WTC11 (cell line): ENCODE data around the gene OSBPL6. TPM values are rescaled to one million over a fixed set of nuclear protein-coding genes. Genes with fewer than 3 reads are reported as not detected.

Experiments
- ATAC-seq: fragments of 200-7000 bp; cut with Tn5 transposase; 2 replicates; pipeline ENCODE4 v1.10.0; 2021; ENCODE audit warnings: mild to moderate bottlenecking, moderate library complexity
- CTCF ChIA-PET: fragments of 300-600 bp; sonication (Branson Sonifier 250); formaldehyde crosslinking; loops from one replicate; lab custom pipeline; 2021; ENCODE audit warnings: antibody characterized with exemption; lab: Charles Lee
- POLR2A ChIA-PET: fragments of 350-600 bp; sonication (Branson Sonifier 250); formaldehyde crosslinking; loops from one replicate; lab custom pipeline; 2021; ENCODE audit warnings: antibody characterized with exemption; lab: Charles Lee
- DNase-seq: peaks from one replicate; pipeline ENCODE4 v3.0.0; 2021; ENCODE audit warnings: low spot score
- H3K27ac Mint-ChIP-seq: 2 replicates; pipeline ENCODE4 v1.8.0; 2021; ENCODE audit warnings: mixed read lengths
- H3K27me3 Mint-ChIP-seq: 2 replicates; pipeline ENCODE4 v1.8.0; 2021; ENCODE audit warnings: low read depth, mild to moderate bottlenecking, moderate library complexity, mixed read lengths
- H3K36me3 Mint-ChIP-seq: 2 replicates; pipeline ENCODE4 v1.8.0; 2021; ENCODE audit warnings: mixed read lengths
- H3K4me1 Mint-ChIP-seq: 2 replicates; pipeline ENCODE4 v1.8.0; 2022; ENCODE audit warnings: mixed read lengths
- H3K4me3 Mint-ChIP-seq: 2 replicates; pipeline ENCODE4 v1.8.0; 2021; ENCODE audit warnings: mild to moderate bottlenecking, moderate library complexity, mixed read lengths
- H3K9me3 Mint-ChIP-seq: 2 replicates; pipeline ENCODE4 v1.8.0; 2021; ENCODE audit warnings: mixed read lengths
- CBFB ChIP-seq: sonication (generic); formaldehyde crosslinking; IDR thresholded peaks from 2 replicates; pipeline ENCODE4 v1.8.1; 2022; ENCODE audit warnings: mild to moderate bottlenecking, low read depth, missing genetic modification reagents
- CTCF ChIP-seq: fragments of 200-600 bp; IDR thresholded peaks from 2 replicates; pipeline ENCODE4 v1.8.0; 2022; ENCODE audit warnings: antibody characterized with exemption
- E2F5 ChIP-seq: sonication (generic); formaldehyde crosslinking; IDR thresholded peaks from 2 replicates; pipeline ENCODE4 v1.8.1; 2022; ENCODE audit warnings: mild to moderate bottlenecking, moderate library complexity, missing genetic modification reagents
- FOXJ3 ChIP-seq: sonication (generic); formaldehyde crosslinking; IDR thresholded peaks from 2 replicates; pipeline ENCODE4 v1.9.0; 2021; ENCODE audit warnings: missing genetic modification reagents, mild to moderate bottlenecking, borderline replicate concordance
- IRF2 ChIP-seq: sonication (generic); formaldehyde crosslinking; IDR thresholded peaks from 2 replicates; pipeline ENCODE4 v1.8.0; 2022; ENCODE audit warnings: low read depth, missing genetic modification reagents, borderline replicate concordance
- KAT7 ChIP-seq: sonication (generic); formaldehyde crosslinking; IDR thresholded peaks from 2 replicates; pipeline ENCODE4 v1.8.1; 2023; ENCODE audit warnings: missing genetic modification reagents, mild to moderate bottlenecking, borderline replicate concordance
- PRRX2 ChIP-seq: fragments of 250-450 bp; sonication (Bioruptor Pico); IDR thresholded peaks from 2 replicates; pipeline ENCODE4 v1.8.0; 2021; ENCODE audit warnings: mild to moderate bottlenecking
- ZBTB21 ChIP-seq: sonication (generic); formaldehyde crosslinking; IDR thresholded peaks from 2 replicates; pipeline ENCODE4 v1.8.1; 2023; ENCODE audit warnings: mild to moderate bottlenecking, missing genetic modification reagents, borderline replicate concordance
- ZNF138 ChIP-seq: sonication (generic); formaldehyde crosslinking; conservative IDR thresholded peaks from 2 replicates; pipeline ENCODE4 v1.8.1; 2022; ENCODE audit warnings: mild to moderate bottlenecking, moderate library complexity, missing genetic modification reagents
- total RNA-seq: library from RNA; stranded (reverse); gene quantifications from 3 replicates; pipeline ENCODE4 v1.2.3, GENCODE V29; 2021
- TF ChIP-seq, protein P1 (sequence below): sonication (generic); formaldehyde crosslinking; IDR thresholded peaks from 2 replicates; pipeline ENCODE4 v1.8.0; 2022; ENCODE audit warnings: mild to moderate bottlenecking, missing genetic modification reagents
- TF ChIP-seq, protein P2 (sequence below): sonication (generic); formaldehyde crosslinking; IDR thresholded peaks from 2 replicates; pipeline ENCODE4 v1.8.1; 2023; ENCODE audit warnings: mild to moderate bottlenecking, missing genetic modification reagents, moderate library complexity
- TF ChIP-seq, protein P3 (sequence below): sonication (generic); formaldehyde crosslinking; IDR thresholded peaks from 2 replicates; pipeline ENCODE4 v1.8.0; 2023; ENCODE audit warnings: missing genetic modification reagents, mild to moderate bottlenecking, borderline replicate concordance
- TF ChIP-seq, protein P4 (sequence below): fragments of 250-450 bp; sonication (Bioruptor Pico); IDR thresholded peaks from 2 replicates; pipeline ENCODE4 v2.1.2; 2022; ENCODE audit warnings: mild to moderate bottlenecking, moderate library complexity
- TF ChIP-seq, protein P5 (sequence below): sonication (generic); formaldehyde crosslinking; IDR thresholded peaks from 2 replicates; pipeline ENCODE4 v1.8.1; 2023; ENCODE audit warnings: mild to moderate bottlenecking, missing genetic modification reagents, borderline replicate concordance
- TF ChIP-seq, protein P6 (sequence below): sonication (generic); formaldehyde crosslinking; IDR thresholded peaks from 2 replicates; pipeline ENCODE4 v1.8.0; 2022; ENCODE audit warnings: missing genetic modification reagents

Gene OSBPL6
- total RNA-seq, 1 experiment from 2014 or later: 9.2 TPM

DNA sequence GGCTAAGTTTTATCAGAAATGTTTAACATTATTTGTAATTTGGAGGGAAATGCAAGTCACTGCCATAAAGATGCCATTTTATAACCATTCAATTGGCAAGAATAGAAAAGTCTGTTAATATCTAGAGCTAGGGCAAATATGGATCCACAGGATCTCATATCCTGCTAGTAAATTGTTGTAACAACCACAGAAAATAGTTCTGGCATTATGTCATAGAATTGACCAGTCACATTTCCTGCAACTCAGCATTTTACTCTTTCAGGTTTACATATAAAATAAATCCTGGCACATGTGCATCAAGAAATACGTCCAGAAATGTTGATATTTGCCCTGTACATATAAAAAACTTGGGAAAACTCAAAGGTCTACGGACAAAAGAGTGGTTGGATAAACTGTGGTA is 32.9 kb downstream of the OSBPL6 start:
- Mint-ChIP-seq H3K36me3 (no peaks in the 10 kb centered on the region), H3K4me1 (peaks cover 30% of the 10 kb centered on the region), H3K4me3 (no peak overlapping the region), H3K27me3 (peaks cover under 1% of the 10 kb centered on the region; the same call in 1 of the 2 replicates), H3K9me3 (peaks cover 5% of the 10 kb centered on the region; the same call in 1 of the 2 replicates), H3K27ac (no peak overlapping the region)
- no peak for DNase-seq
- POLR2A ChIA-PET: no interaction called here
- no peak for ATAC-seq
- CTCF ChIA-PET: no interaction called here
- TF ChIP-seq ZNF138 (no peak), KAT7 (CRISPR knock-in tag) (no peak), E2F5 (CRISPR knock-in tag) (no peak), CTCF (no peak), IRF2 (no peak), ZBTB21 (CRISPR knock-in tag) (no peak)

DNA sequence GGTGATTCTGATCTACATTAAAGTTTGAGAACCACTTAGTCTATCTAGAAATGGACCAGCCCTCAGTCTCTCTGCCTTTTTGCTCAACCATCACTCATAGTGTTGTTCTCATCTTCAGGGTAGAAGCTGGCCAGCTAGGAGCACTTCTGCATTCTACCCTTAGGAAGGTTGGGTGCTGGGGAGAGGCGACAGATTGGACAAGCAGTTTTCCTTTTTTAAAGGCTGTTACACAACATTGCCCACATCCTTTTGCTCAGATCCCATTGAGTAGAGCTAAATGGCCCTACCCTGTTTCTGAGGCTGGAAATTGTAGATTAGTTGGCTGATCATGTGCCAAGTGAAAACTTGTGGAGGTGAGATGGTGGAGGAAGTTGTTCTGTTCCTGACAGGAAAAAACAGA is 35.6 kb downstream of the OSBPL6 start:
- no peak overlapping the region for H3K27ac Mint-ChIP-seq
- H3K36me3 Mint-ChIP-seq: no peaks in the 10 kb centered on the region
- H3K9me3 Mint-ChIP-seq: peaks cover 5% of the 10 kb centered on the region; the same call in 1 of the 2 replicates
- peaks cover 23% of the 10 kb centered on the region for H3K4me1 Mint-ChIP-seq
- H3K4me3 Mint-ChIP-seq: no peak overlapping the region
- ChIA-PET POLR2A (no interaction called here), CTCF (interaction anchor here (0.5 kb wide), 1 partner anchor 81 kb away, joined by 4 read pairs; no protein-coding TSS in a partner anchor)
- DNase-seq: no peak
- ATAC-seq: no peak
- H3K27me3 Mint-ChIP-seq: no peaks in the 10 kb centered on the region
- TF ChIP-seq, protein P1, sequence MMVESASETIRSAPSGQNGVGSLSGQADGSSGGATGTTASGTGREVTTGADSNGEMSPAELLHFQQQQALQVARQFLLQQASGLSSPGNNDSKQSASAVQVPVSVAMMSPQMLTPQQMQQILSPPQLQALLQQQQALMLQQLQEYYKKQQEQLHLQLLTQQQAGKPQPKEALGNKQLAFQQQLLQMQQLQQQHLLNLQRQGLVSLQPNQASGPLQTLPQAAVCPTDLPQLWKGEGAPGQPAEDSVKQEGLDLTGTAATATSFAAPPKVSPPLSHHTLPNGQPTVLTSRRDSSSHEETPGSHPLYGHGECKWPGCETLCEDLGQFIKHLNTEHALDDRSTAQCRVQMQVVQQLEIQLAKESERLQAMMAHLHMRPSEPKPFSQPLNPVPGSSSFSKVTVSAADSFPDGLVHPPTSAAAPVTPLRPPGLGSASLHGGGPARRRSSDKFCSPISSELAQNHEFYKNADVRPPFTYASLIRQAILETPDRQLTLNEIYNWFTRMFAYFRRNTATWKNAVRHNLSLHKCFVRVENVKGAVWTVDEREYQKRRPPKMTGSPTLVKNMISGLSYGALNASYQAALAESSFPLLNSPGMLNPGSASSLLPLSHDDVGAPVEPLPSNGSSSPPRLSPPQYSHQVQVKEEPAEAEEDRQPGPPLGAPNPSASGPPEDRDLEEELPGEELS (CRISPR knock-in tag): no peak
- TF ChIP-seq, protein P2, sequence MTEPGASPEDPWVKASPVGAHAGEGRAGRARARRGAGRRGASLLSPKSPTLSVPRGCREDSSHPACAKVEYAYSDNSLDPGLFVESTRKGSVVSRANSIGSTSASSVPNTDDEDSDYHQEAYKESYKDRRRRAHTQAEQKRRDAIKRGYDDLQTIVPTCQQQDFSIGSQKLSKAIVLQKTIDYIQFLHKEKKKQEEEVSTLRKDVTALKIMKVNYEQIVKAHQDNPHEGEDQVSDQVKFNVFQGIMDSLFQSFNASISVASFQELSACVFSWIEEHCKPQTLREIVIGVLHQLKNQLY (CRISPR knock-in tag): no peak
- no peak for TF ChIP-seq CBFB (CRISPR knock-in tag)
- TF ChIP-seq, protein P3, sequence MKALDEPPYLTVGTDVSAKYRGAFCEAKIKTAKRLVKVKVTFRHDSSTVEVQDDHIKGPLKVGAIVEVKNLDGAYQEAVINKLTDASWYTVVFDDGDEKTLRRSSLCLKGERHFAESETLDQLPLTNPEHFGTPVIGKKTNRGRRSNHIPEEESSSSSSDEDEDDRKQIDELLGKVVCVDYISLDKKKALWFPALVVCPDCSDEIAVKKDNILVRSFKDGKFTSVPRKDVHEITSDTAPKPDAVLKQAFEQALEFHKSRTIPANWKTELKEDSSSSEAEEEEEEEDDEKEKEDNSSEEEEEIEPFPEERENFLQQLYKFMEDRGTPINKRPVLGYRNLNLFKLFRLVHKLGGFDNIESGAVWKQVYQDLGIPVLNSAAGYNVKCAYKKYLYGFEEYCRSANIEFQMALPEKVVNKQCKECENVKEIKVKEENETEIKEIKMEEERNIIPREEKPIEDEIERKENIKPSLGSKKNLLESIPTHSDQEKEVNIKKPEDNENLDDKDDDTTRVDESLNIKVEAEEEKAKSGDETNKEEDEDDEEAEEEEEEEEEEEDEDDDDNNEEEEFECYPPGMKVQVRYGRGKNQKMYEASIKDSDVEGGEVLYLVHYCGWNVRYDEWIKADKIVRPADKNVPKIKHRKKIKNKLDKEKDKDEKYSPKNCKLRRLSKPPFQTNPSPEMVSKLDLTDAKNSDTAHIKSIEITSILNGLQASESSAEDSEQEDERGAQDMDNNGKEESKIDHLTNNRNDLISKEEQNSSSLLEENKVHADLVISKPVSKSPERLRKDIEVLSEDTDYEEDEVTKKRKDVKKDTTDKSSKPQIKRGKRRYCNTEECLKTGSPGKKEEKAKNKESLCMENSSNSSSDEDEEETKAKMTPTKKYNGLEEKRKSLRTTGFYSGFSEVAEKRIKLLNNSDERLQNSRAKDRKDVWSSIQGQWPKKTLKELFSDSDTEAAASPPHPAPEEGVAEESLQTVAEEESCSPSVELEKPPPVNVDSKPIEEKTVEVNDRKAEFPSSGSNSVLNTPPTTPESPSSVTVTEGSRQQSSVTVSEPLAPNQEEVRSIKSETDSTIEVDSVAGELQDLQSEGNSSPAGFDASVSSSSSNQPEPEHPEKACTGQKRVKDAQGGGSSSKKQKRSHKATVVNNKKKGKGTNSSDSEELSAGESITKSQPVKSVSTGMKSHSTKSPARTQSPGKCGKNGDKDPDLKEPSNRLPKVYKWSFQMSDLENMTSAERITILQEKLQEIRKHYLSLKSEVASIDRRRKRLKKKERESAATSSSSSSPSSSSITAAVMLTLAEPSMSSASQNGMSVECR (CRISPR knock-in tag): no peak
- no peak for TF ChIP-seq ZNF138
- no peak for TF ChIP-seq FOXJ3 (CRISPR knock-in tag)
- TF ChIP-seq, protein P4, sequence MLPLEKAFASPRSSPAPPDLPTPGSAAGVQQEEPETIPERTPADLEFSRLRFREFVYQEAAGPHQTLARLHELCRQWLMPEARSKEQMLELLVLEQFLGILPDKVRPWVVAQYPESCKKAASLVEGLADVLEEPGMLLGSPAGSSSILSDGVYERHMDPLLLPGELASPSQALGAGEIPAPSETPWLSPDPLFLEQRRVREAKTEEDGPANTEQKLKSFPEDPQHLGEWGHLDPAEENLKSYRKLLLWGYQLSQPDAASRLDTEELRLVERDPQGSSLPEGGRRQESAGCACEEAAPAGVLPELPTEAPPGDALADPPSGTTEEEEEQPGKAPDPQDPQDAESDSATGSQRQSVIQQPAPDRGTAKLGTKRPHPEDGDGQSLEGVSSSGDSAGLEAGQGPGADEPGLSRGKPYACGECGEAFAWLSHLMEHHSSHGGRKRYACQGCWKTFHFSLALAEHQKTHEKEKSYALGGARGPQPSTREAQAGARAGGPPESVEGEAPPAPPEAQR (CRISPR knock-in tag): no peak
- TF ChIP-seq, protein P5, sequence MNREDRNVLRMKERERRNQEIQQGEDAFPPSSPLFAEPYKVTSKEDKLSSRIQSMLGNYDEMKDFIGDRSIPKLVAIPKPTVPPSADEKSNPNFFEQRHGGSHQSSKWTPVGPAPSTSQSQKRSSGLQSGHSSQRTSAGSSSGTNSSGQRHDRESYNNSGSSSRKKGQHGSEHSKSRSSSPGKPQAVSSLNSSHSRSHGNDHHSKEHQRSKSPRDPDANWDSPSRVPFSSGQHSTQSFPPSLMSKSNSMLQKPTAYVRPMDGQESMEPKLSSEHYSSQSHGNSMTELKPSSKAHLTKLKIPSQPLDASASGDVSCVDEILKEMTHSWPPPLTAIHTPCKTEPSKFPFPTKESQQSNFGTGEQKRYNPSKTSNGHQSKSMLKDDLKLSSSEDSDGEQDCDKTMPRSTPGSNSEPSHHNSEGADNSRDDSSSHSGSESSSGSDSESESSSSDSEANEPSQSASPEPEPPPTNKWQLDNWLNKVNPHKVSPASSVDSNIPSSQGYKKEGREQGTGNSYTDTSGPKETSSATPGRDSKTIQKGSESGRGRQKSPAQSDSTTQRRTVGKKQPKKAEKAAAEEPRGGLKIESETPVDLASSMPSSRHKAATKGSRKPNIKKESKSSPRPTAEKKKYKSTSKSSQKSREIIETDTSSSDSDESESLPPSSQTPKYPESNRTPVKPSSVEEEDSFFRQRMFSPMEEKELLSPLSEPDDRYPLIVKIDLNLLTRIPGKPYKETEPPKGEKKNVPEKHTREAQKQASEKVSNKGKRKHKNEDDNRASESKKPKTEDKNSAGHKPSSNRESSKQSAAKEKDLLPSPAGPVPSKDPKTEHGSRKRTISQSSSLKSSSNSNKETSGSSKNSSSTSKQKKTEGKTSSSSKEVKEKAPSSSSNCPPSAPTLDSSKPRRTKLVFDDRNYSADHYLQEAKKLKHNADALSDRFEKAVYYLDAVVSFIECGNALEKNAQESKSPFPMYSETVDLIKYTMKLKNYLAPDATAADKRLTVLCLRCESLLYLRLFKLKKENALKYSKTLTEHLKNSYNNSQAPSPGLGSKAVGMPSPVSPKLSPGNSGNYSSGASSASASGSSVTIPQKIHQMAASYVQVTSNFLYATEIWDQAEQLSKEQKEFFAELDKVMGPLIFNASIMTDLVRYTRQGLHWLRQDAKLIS: no peak
- TF ChIP-seq, protein P6, sequence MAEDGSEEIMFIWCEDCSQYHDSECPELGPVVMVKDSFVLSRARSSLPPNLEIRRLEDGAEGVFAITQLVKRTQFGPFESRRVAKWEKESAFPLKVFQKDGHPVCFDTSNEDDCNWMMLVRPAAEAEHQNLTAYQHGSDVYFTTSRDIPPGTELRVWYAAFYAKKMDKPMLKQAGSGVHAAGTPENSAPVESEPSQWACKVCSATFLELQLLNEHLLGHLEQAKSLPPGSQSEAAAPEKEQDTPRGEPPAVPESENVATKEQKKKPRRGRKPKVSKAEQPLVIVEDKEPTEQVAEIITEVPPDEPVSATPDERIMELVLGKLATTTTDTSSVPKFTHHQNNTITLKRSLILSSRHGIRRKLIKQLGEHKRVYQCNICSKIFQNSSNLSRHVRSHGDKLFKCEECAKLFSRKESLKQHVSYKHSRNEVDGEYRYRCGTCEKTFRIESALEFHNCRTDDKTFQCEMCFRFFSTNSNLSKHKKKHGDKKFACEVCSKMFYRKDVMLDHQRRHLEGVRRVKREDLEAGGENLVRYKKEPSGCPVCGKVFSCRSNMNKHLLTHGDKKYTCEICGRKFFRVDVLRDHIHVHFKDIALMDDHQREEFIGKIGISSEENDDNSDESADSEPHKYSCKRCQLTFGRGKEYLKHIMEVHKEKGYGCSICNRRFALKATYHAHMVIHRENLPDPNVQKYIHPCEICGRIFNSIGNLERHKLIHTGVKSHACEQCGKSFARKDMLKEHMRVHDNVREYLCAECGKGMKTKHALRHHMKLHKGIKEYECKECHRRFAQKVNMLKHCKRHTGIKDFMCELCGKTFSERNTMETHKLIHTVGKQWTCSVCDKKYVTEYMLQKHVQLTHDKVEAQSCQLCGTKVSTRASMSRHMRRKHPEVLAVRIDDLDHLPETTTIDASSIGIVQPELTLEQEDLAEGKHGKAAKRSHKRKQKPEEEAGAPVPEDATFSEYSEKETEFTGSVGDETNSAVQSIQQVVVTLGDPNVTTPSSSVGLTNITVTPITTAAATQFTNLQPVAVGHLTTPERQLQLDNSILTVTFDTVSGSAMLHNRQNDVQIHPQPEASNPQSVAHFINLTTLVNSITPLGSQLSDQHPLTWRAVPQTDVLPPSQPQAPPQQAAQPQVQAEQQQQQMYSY (CRISPR knock-in tag): no peak
- TF ChIP-seq PRRX2 (CRISPR knock-in tag): no peak
